AG04450 (cell line): Measurements from ENCODE around the gene ADPGK. TPM values are rescaled to one million over a fixed set of nuclear protein-coding genes. Genes with fewer than 3 reads are reported as not detected.

Experiments
- CTCF ChIA-PET: fragments of 300-600, 350-600 bp; formaldehyde crosslinking; extraction: SDS; loops from one replicate; lab custom pipeline; 2022; ENCODE audit warnings: antibody characterized with exemption, inconsistent platforms; lab: Charles Lee
- POLR2A ChIA-PET: fragments of 350-600 bp; formaldehyde crosslinking; extraction: SDS; loops from one replicate; lab custom pipeline; 2021; ENCODE audit warnings: antibody characterized with exemption, inconsistent platforms; lab: Yijun Ruan, JAX
- DNase-seq: peaks from one replicate; pipeline ENCODE4 v3.0.0-alpha.2; 2011; ENCODE audit warnings: low read depth, low spot score
- H3K27ac ChIP-seq: one replicate; pipeline ENCODE4 v1.5.1; 2012; ENCODE audit warnings: low read depth, low read length, control low read depth
- H3K27me3 ChIP-seq: one replicate; pipeline ENCODE4 v1.6.0; 2012; ENCODE audit warnings: low read length; ENCODE audit not compliant: control insufficient read depth, insufficient read depth
- H3K4me3 ChIP-seq: 2 replicates; pipeline ENCODE4 v1.5.1; 2011; ENCODE audit warnings: mild to moderate bottlenecking, low read depth, low read length, control low read depth
- H3K9me3 ChIP-seq: 2 replicates; pipeline ENCODE4 v1.5.1; 2012; ENCODE audit warnings: low read length; ENCODE audit not compliant: control insufficient read depth, insufficient read depth
- polyA plus RNA-seq: library from polyadenylated mRNA; depleted of rRNA; stranded (reverse); fragments of >200 nt; gene quantifications from 2 replicates; pipeline ENCODE4 v1.2.3, GENCODE V29; 2011
- TF ChIP-seq, protein P1 (sequence below): IDR thresholded peaks from 2 replicates; pipeline ENCODE4 v1.5.1; 2011; ENCODE audit warnings: low read depth, low read length, control low read depth, inconsistent platforms

Gene ADPGK
- polyA plus RNA-seq, 1 experiment, result 74.3 TPM

DNA sequence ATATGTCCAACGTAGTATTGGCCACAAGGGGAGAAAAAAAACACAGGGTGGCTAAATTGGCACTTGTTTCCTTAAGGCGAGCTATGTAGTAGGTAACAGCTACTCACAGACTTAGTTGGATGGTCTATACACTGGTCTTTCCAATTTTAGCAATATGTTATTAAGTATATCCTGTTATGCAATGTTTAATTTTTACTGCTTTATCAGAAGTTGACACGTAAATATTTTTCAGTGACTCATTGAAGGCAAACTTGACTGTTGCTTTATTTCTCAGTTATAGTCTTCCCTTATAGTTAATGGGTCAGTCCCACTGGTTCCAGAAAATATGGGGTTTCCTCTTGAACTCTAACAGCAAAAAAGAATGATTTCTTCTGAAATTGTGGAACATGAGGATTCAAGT is 46.5 kb downstream of the ADPGK start:
- Histone ChIP-seq H3K27ac (no peak overlapping the region), H3K9me3 (no peaks in the 10 kb centered on the region), H3K27me3 (no peaks in the 10 kb centered on the region), H3K4me3 (no peak overlapping the region)
- TF ChIP-seq, protein P1, sequence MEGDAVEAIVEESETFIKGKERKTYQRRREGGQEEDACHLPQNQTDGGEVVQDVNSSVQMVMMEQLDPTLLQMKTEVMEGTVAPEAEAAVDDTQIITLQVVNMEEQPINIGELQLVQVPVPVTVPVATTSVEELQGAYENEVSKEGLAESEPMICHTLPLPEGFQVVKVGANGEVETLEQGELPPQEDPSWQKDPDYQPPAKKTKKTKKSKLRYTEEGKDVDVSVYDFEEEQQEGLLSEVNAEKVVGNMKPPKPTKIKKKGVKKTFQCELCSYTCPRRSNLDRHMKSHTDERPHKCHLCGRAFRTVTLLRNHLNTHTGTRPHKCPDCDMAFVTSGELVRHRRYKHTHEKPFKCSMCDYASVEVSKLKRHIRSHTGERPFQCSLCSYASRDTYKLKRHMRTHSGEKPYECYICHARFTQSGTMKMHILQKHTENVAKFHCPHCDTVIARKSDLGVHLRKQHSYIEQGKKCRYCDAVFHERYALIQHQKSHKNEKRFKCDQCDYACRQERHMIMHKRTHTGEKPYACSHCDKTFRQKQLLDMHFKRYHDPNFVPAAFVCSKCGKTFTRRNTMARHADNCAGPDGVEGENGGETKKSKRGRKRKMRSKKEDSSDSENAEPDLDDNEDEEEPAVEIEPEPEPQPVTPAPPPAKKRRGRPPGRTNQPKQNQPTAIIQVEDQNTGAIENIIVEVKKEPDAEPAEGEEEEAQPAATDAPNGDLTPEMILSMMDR, result no peak
- DNase-seq, result no peak
- ChIA-PET CTCF (interaction anchor here (8.1 kb wide), 1 partner anchor 14 kb away, joined by 73 read pairs; no protein-coding TSS in a partner anchor), POLR2A (no interaction called here)

DNA sequence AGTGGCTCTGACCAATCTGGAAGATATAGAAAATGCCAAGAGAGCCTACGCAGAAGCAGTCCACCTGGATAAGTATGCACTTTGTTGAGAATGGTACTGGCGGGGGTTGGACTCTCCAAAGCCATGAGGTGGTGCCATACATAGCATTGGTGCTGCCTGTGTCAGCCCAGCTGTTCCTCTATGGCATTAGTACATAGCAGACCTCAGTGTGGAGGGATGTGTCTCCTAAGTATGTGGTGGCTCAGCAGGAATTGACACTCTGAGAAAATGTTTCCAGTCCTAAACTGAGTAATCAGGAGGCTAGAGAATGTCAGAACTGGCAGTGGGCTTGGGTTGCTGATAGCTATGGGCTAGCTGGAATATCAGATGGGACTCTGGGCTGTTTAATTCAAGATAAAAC is 48.4 kb downstream of the ADPGK start:
- no peak overlapping the region for H3K27ac ChIP-seq
- TF ChIP-seq, protein P1, result no peak
- H3K9me3 ChIP-seq, result no peaks in the 10 kb centered on the region
- no peak overlapping the region for H3K4me3 ChIP-seq
- ChIA-PET POLR2A (no interaction called here), CTCF (interaction anchor here (8.1 kb wide), 1 partner anchor 13 kb away, joined by 73 read pairs; no protein-coding TSS in a partner anchor)
- H3K27me3 ChIP-seq, result no peaks in the 10 kb centered on the region
- no peak for DNase-seq

DNA sequence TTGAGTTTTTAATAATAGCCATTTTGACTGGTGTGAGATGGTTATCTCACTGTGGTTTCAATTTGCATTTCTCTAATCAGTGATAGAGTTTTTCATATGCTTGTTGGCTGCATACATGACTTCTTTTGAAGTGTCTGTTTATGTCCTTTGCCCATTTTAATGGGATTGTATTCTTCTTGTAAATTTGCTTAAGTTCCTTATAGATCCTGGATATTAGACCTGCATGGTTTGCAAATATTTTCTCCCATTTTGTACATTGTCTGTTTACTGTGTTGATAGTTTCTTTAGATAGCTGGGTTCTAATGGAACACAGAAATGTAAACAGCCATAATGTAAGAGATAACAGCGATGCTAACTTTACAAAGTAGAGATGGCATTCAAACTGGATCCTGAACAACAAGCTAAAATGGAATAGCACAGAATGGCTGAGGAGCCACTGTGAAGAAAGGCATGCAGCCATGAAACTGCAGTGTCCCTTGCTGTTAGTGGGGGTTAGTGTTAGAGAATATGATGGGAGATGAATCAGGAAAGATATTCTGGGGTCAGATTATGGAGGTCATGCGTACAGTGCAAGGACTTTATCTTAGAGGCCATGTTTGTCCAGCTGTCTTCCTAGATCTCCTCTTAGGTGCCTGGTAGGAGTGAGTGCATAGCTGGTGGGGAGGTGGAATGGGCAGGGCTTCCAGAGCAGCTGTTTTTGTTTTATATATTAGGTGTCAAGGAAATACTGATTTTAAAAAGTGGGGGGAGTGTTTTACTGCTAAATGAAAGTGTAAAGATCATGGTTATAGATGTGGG is 49.4 kb downstream of the ADPGK start:
- Histone ChIP-seq H3K9me3 (no peaks in the 10 kb centered on the region), H3K27ac (no peak overlapping the region), H3K27me3 (no peaks in the 10 kb centered on the region), H3K4me3 (no peak overlapping the region)
- TF ChIP-seq, protein P1, result no peak
- no peak for DNase-seq
- POLR2A ChIA-PET, result no interaction called here
- CTCF ChIA-PET, result interaction anchor here (0.7 to 8.1 kb wide), 2 partner anchors 12 to 50 kb away, joined by 3 to 73 read pairs; no protein-coding TSS in a partner anchor

DNA sequence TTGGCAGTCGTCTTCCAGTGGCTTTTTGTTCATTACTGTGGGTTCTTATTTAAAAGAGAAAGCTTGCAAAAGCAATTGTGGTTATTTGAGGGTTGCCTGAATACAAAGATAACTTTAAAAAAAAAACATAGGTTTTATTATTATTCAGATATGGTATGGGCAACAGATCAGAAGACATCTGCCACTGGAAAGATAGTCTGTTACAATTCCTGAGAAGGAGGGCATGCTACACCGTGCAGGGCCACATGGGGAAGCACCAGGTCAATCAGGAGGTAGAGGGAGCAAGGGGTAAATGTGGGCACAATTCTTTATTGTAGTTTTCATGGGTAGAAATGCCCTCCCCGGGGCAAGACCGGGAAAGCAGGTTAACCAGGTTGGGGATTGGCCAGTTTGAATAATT is 51.0 kb downstream of the ADPGK start:
- H3K9me3 ChIP-seq, result no peaks in the 10 kb centered on the region
- TF ChIP-seq, protein P1, result no peak
- POLR2A ChIA-PET, result no interaction called here
- no peak for DNase-seq
- H3K4me3 ChIP-seq, result no peak overlapping the region
- no peak overlapping the region for H3K27ac ChIP-seq
- CTCF ChIA-PET, result interaction anchor here (0.6 to 8.1 kb wide), 3 partner anchors 10 to 52 kb away, joined by 3 to 73 read pairs (median 4); no protein-coding TSS in a partner anchor
- H3K27me3 ChIP-seq, result no peaks in the 10 kb centered on the region

DNA sequence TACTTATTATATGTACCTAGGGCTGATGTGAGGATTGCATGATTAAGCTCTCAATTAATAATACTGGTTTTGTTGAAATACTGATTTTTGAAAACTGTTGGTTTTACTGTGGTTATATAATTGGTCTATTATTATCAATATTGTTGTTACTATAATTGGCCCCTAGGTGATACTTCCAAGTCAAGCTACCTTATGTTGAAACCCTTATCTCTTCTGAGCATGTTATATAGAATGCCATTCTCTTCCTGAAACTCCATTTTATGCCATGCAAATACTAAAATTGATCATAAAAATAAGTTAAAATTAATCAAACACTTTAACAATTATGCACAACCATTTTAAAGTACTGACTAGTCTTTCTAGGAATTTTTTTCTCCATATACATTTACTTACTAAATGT is 51.5 kb downstream of the ADPGK start:
- ChIA-PET POLR2A (no interaction called here), CTCF (interaction anchor here (0.6 to 8.1 kb wide), 4 partner anchors 10 to 52 kb away, joined by 3 to 73 read pairs (median 4); no protein-coding TSS in a partner anchor)
- TF ChIP-seq, protein P1, result no peak
- Histone ChIP-seq H3K27me3 (no peaks in the 10 kb centered on the region), H3K4me3 (no peak overlapping the region), H3K9me3 (no peaks in the 10 kb centered on the region), H3K27ac (no peak overlapping the region)
- DNase-seq, result no peak
